ENCODE measurements around the gene NKAIN2.

The NKAIN2 gene

DNA sequence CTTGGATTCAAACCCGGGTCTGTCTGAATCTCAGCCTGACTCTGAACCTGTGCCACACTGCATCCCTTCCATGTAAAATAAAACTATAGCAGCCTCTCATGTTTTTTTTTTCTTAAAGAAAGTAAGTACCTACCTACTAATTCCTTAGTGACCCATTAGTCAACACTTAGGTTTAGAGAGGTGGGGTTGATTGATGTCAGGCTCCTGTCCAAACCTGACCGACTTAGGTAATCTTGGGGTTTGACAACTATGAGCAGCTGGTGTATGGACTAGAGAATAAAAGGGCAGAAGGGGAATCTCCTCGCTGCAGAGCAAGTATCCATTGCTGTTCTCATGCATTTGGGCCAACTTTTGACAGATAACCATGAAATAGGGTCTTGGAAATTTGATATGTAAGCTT lies 6.5 kb downstream of the NKAIN2 start:
- peak; percentile 50 for DNase-seq

GRCh38 chr6:123810948-123811347 lies 7.3 kb downstream of the NKAIN2 start:
- DNase-seq, result no peak

GRCh38 chr6:123811378-123811777 lies 7.7 kb downstream of the NKAIN2 start:
- no peak for DNase-seq

GRCh38 chr6:123812621-123813020 lies 9.0 kb downstream of the NKAIN2 start:
- DNase-seq, result no peak

- DNase-seq, result no peak
Measured at GRCh38 chr6:123821112-123821511, 17.4 kb downstream of the NKAIN2 start.

GRCh38 chr6:123829302-123829953 lies 25.8 kb downstream of the NKAIN2 start:
- DNase-seq, result no peak

GRCh38 chr6:123830120-123830519 lies 26.5 kb downstream of the NKAIN2 start:
- no peak for DNase-seq

DNA sequence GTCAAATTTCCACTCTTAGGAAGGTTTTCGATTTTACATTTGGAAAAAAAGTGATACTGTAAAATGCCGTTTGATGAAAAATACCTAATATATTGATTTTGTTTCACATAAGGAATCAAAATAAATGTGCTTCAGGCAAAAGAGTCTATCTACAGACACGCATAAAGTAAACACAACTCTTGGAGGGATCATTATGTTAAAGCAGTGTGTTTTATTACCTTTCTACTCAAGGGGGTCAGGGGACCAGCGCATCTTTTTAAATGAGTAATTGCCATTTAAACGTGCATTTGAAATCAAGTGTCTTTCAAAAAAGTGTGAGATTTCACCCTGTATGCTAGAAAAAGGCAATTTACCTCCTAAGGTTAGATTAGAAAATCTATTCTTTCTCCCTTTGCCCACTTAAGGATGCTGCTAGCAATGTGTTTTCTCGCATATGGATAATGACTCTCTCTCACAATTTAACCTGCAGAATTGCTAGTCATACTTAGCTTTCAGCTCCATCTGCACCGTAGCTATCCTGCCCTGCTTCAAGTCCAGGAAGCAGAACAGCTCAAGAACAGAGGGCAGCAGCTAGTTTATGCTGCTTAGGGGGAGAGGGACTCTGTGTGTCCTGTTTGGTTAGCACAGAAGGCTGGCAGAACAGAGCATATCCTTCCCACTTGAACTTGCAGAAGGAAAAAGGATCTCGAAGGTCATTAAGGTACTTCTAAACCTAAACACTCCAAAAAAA lies 35.0 kb downstream of the NKAIN2 start:
- DNase-seq, result peak; percentile 46

DNA sequence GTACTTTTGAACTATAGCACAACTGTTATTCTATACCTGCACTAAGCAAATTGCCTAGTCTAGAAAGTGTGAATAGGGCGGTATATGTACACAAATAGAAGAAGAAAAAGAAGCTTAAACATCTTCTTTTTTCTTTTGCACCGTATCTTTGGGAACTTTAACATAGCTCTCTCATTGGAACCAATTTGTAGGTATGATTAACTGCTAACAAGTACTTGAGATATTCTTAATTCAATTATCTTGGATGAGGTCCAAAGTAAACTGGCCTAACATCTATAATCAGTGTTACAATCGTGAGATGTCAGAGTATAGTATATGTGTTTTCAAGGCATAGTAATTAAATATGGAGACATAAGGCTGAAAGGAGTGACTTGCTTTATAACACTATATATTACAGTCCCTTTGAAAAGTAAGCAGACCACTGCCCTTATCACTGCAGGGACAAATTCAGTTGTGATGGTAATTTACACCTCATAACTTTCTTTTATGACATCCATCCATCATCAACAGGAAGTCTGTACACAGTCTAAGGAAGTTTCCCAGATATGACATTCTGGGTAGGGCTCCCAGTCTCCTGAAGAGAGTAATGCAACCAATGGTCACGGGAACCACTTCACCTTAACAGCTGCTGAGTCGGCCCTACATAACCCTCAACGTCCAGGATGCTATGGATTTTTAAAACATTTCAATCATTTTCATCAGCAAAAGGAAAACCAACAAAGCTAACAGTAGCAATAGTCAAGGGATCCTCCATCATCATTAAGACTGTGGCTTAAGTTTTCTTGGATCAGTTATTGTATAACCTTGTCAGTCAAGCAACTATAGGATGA lies 37.6 kb downstream of the NKAIN2 start:
- DNase-seq, result peak; percentile 77

- no peak for DNase-seq
Measured at GRCh38 chr6:123844011-123844410, 40.3 kb downstream of the NKAIN2 start.

- no peak for DNase-seq
Measured at GRCh38 chr6:123848347-123848746, 44.7 kb downstream of the NKAIN2 start.

DNA sequence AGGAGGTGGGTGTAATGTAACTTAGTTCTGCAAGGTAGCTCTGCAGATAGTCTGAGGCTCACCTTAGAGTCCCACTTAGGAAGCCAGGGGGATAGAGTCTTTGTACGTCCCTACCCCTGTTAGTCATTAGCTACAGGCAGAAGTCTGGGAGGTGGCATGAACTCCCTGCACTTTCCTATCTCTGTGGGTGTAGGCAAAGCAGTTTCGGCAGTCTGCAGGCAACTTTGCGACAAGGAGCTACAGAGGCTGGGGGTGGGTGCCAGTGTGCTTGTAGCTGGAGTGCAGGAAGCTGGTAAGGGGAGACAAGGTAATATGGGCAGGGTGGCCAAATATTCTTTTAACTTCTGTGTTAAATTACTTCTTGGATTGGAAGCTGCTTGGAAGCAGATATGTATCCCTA lies 45.7 kb downstream of the NKAIN2 start:
- DNase-seq, result no peak

- no peak for DNase-seq
Measured at GRCh38 chr6:123850555-123850954, 46.9 kb downstream of the NKAIN2 start.

- DNase-seq, result no peak
Measured at GRCh38 chr6:123854201-123854600, 50.5 kb downstream of the NKAIN2 start.

DNA sequence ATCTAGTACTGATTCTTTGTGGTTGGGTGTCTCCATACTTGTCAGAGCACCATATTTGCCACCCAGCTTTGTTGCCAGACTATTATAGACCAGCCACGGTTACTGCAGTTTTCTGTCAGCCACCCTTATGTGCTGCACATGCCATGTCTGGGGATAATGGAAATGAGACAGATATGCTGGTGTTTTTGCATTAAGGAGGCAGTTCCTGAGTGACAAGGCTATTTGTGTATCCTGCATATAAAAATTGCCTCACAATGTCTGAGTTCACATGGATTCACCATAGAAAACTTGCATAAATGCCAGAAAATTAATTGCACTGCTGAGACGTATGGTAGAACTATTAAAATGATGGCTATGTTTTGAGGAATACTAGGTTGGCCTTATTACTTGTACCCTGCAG lies 51.8 kb downstream of the NKAIN2 start:
- no peak for DNase-seq

DNA sequence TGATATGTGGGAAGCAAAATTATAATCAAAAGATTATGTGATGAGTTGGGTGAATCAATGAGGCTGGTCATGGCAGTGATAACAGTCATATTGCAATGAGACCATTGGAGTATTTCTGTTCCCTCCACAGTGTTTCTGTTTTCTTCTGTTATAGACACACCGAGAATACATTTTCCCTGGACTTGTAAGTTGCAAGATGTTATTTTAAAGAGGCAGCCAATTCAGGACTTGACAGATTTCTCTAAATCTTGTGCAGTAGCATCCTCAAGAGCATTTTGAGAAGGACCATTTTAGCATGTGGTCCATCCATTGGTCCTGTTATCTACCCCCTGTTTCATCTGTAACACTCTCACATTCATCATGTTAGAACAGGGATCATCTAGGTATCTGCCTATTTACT lies 55.6 kb downstream of the NKAIN2 start:
- DNase-seq, result no peak

GRCh38 chr6:123869334-123869733 lies 65.7 kb downstream of the NKAIN2 start:
- peak; percentile 21 for DNase-seq

DNA sequence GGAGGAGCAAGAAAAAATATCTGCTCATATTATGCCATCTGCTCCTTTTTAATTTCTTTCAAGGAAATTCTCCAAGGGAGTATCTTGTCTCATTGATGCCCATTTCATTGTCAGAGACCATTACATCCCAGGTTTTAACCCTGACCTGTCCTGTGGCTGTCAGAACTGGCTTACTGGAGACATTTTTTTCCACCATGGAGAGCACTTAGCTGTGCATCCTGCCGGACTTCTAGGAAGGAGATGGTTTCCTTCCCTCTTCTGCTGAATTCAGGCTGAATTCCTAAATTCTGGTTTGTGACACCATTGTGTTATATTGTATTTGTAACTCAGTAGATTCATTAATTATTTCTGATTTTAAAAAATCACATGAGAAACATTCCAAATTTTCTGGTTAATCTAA lies 70.3 kb downstream of the NKAIN2 start:
- no peak for DNase-seq

- no peak for DNase-seq
Measured at GRCh38 chr6:123875784-123876183, 72.1 kb downstream of the NKAIN2 start.

GRCh38 chr6:123879749-123880148 lies 76.1 kb downstream of the NKAIN2 start:
- no peak for DNase-seq

- DNase-seq, result peak; percentile 18
Measured at GRCh38 chr6:123888771-123889513, 85.3 kb downstream of the NKAIN2 start.

DNA sequence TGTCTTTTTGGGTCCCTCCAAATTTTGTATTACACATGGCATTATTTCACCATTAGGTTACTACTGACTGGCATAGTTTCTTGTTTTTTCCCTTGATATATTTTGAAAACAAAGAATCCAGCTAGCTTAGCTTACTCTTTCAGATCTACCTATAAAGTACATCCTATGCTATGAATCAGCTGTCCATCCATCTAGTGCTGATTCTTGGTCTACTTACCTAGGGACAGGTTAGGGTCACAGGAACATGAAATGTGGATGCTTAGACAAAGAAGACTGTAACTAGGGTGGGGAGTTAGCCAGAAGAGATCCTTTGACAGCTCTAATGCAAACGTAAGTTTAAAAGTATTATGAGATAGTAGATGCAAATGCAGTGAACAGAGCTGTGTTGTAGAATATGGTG lies 91.7 kb downstream of the NKAIN2 start:
- no peak for DNase-seq

DNA sequence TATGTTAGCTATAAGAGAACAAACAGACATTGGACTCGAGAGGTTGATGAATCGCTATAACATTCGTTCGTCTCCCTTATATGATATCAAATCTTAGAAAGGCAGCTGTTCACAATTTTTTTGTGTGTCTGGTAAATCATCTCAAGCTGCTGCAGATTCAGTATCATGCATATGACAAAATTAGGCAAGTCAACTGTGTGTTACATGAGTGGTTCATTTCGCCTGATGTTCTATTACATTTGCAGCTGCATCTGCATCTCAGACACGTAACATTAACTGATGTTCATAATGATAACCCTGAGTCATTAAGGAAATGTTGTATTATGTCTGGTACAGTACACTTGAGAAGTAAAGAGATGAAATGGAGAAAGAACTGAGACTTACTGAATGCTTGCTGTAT lies 92.1 kb downstream of the NKAIN2 start:
- no peak for DNase-seq

Measured in NCI-H1436 (cell line).